Mucosa of descending colon (tissue), 3 donors: ENCODE data around the gene KIRREL3. TPM values are rescaled to one million over a fixed set of nuclear protein-coding genes. Genes with fewer than 3 reads are reported as not detected.

Experiments used
- ATAC-seq: fragments of 200-7000 bp; cut with Tn5 transposase; one replicate; pipeline ENCODE4 v1.9.1; 2020; ENCODE audit warnings: mild to moderate bottlenecking, moderate library complexity
- DNase-seq, 3 donors: peaks; one replicate each; pipeline ENCODE4 v3.0.0-alpha.2; 2020
- H3K36me3 ChIP-seq: fragments of 200-600 bp; one replicate; pipeline ENCODE4 v1.8.0; 2021; ENCODE audit warnings: low read depth, mild to moderate bottlenecking
- H3K4me1 ChIP-seq: fragments of 200-600 bp; one replicate; pipeline ENCODE4 v1.8.0; 2021; ENCODE audit warnings: low read depth, mild to moderate bottlenecking
- H3K4me3 ChIP-seq: fragments of 200-600 bp; one replicate; pipeline ENCODE4 v1.8.0; 2021; ENCODE audit warnings: mild to moderate bottlenecking
- H3K9me3 ChIP-seq: fragments of 200-600 bp; one replicate; pipeline ENCODE4 v1.8.0; 2021; ENCODE audit warnings: mild to moderate bottlenecking
- CTCF ChIP-seq: fragments of 200-600 bp; IDR thresholded peaks from one replicate; pipeline ENCODE4 v1.8.0; 2022; ENCODE audit warnings: antibody characterized with exemption, mild to moderate bottlenecking
- intact Hi-C, 2 donors: fragments of 100-400 bp; cut with DNase I in 1 of 2; cut with micrococcal nuclease in 1 of 2; formaldehyde crosslinking; loops; one replicate each; pipeline versions ENCODE4 v1.11.0 to v1.11.1; 2022; cut with DNase I, micrococcal nuclease
- total RNA-seq, 3 donors: library from RNA; stranded (reverse); fragmentation: NEBNext Ultra II Directional in 2 of 3; extraction: Animal tissue kit (Norgen Biotek cat#: 25700) in 2 of 3; gene quantifications; one replicate each; pipeline versions ENCODE4 v1.2.1 to v1.2.4, GENCODE V29; 2021 to 2023
- donor health status: DM: no; HTN: no; CAD: no; lungs with moderate emphysema.
- donor health status: DM: no; HTN: no; CAD: no.
- donor health status: DM: no; HTN: yes; CAD: no.

The KIRREL3 gene
- total RNA-seq, 3 donors from 2014 or later, result 0.23 to 2.4 (median 0.70) TPM

- DNase-seq, result no peak
- Histone ChIP-seq H3K4me3 (no peak overlapping the region), H3K4me1 (no peaks in the 10 kb centered on the region), H3K9me3 (no peaks in the 10 kb centered on the region), H3K36me3 (no peaks in the 10 kb centered on the region)
- intact Hi-C loops, result no loop called here
- no peak for ATAC-seq
- TF ChIP-seq CTCF, result no peak
Measured at GRCh38 chr11:126581871-126582648, 418.5 kb downstream of the KIRREL3 start.

- no peaks in the 10 kb centered on the region for H3K9me3 ChIP-seq
- H3K4me3 ChIP-seq, result no peak overlapping the region
- intact Hi-C loops, result no loop called here
- no peaks in the 10 kb centered on the region for H3K36me3 ChIP-seq
- DNase-seq (no peak), ATAC-seq (no peak)
- no peaks in the 10 kb centered on the region for H3K4me1 ChIP-seq
- TF ChIP-seq CTCF, result no peak
Measured at GRCh38 chr11:126578426-126578825, 422.1 kb downstream of the KIRREL3 start.

GRCh38 chr11:126578021-126578420 is 422.5 kb downstream of the KIRREL3 start:
- intact Hi-C loops, result no loop called here
- no peak for TF ChIP-seq CTCF
- ATAC-seq (no peak), DNase-seq (no peak)
- Histone ChIP-seq H3K9me3 (no peaks in the 10 kb centered on the region), H3K4me3 (no peak overlapping the region), H3K36me3 (no peaks in the 10 kb centered on the region), H3K4me1 (no peaks in the 10 kb centered on the region)

GRCh38 chr11:126575849-126576248 is 424.7 kb downstream of the KIRREL3 start:
- H3K36me3 ChIP-seq, result no peaks in the 10 kb centered on the region
- no peak for ATAC-seq
- no peak for TF ChIP-seq CTCF
- no peak for DNase-seq
- no peaks in the 10 kb centered on the region for H3K9me3 ChIP-seq
- H3K4me1 ChIP-seq, result no peaks in the 10 kb centered on the region
- intact Hi-C loops, result no loop called here
- no peak overlapping the region for H3K4me3 ChIP-seq

- Histone ChIP-seq H3K9me3 (no peaks in the 10 kb centered on the region), H3K4me1 (no peaks in the 10 kb centered on the region), H3K4me3 (no peak overlapping the region), H3K36me3 (no peaks in the 10 kb centered on the region)
- ATAC-seq (no peak), DNase-seq (no peak)
- TF ChIP-seq CTCF, result no peak
- intact Hi-C loops, result no loop called here
Measured at GRCh38 chr11:126573325-126573978, 427.1 kb downstream of the KIRREL3 start.
